GM20431 (cell line): ENCODE measurements around the gene RAB3GAP1.
"Not testable (repeated sequence)": the region's sequence is repeated elsewhere in the genome, so short reads cannot be mapped to it uniquely, and the experiment has no call there.

Experiments used
- in situ Hi-C: fragments of 300-500 bp; cut with MseI, MboI; formaldehyde crosslinking; loops from one replicate; pipeline ENCODE4 v1.15.0; 2020; ENCODE audit warnings: low sequenced_read_pairs; ENCODE audit not compliant: unreplicated experiment

RAB3GAP1 gene

GRCh38 chr2:135097532-135098231, 45.6 kb downstream of the RAB3GAP1 start:
- in situ Hi-C loops: no loop called here

- in situ Hi-C loops: no loop called here
Measured at GRCh38 chr2:135099802-135100483, 47.9 kb downstream of the RAB3GAP1 start.

- in situ Hi-C loops: no loop called here
Measured at GRCh38 chr2:135103843-135104242, 51.8 kb downstream of the RAB3GAP1 start.

GRCh38 chr2:135105513-135106316, 53.6 kb downstream of the RAB3GAP1 start:
- in situ Hi-C loops: not testable (repeated sequence)

GRCh38 chr2:135113322-135113721, 61.2 kb downstream of the RAB3GAP1 start:
- in situ Hi-C loops: no loop called here

GRCh38 chr2:135119582-135119981, 67.5 kb downstream of the RAB3GAP1 start:
- in situ Hi-C loops: no loop called here

- in situ Hi-C loops: no loop called here
Measured at GRCh38 chr2:135121016-135121657, 69.0 kb downstream of the RAB3GAP1 start.

- in situ Hi-C loops: not testable (repeated sequence)
Measured at GRCh38 chr2:135121658-135122039, 69.6 kb downstream of the RAB3GAP1 start.

- in situ Hi-C loops: no loop called here
Measured at GRCh38 chr2:135124924-135125886, 73.1 kb downstream of the RAB3GAP1 start.

- in situ Hi-C loops: no loop called here
Measured at GRCh38 chr2:135125940-135126339, 73.8 kb downstream of the RAB3GAP1 start.

GRCh38 chr2:135130751-135131150, 78.7 kb downstream of the RAB3GAP1 start:
- in situ Hi-C loops: no loop called here

GRCh38 chr2:135132314-135132713, 80.2 kb downstream of the RAB3GAP1 start:
- in situ Hi-C loops: no loop called here

GRCh38 chr2:135140606-135141005, 88.5 kb downstream of the RAB3GAP1 start:
- in situ Hi-C loops: no loop called here

GRCh38 chr2:135142323-135142722, 90.2 kb downstream of the RAB3GAP1 start:
- in situ Hi-C loops: no loop called here

GRCh38 chr2:135144343-135144742, 92.3 kb downstream of the RAB3GAP1 start:
- in situ Hi-C loops: no loop called here

GRCh38 chr2:135149251-135149650, 97.2 kb downstream of the RAB3GAP1 start:
- in situ Hi-C loops: no loop called here

- in situ Hi-C loops: no loop called here
Measured at GRCh38 chr2:135150725-135151124, 98.6 kb downstream of the RAB3GAP1 start.

GRCh38 chr2:135151615-135152014, 99.5 kb downstream of the RAB3GAP1 start:
- in situ Hi-C loops: no loop called here

GRCh38 chr2:135152361-135152760, 100.3 kb downstream of the RAB3GAP1 start:
- in situ Hi-C loops: no loop called here
